Neural progenitor cell (in vitro differentiated cells): ENCODE data around the gene NHLH2.

ENCODE experiments used
- CTCF ChIP-seq: fragments of 200-600 bp; sonication (generic); IDR thresholded peaks from 2 replicates; pipeline ENCODE4 v1.5.1; 2017; ENCODE audit warnings: antibody characterized with exemption, mild to moderate bottlenecking
- EZH2 ChIP-seq: fragments of 200-600 bp; sonication (generic); IDR thresholded peaks from 2 replicates; pipeline ENCODE4 v1.6.1; 2017; ENCODE audit warnings: antibody characterized with exemption, mild to moderate bottlenecking, moderate library complexity
- EZH2phosphoT487 ChIP-seq: fragments of 200-600 bp; sonication (generic); IDR thresholded peaks from 2 replicates; pipeline ENCODE4 v1.6.1; 2017; ENCODE audit warnings: antibody characterized with exemption

- TF ChIP-seq CTCF (no peak), EZH2 (no peak), EZH2phosphoT487 (no peak)
Observed at GRCh38 chr1:115827452-115828044, 13.4 kb downstream of the NHLH2 start.
